ENCODE results near the gene CGGBP1.

CGGBP1 gene

DNA sequence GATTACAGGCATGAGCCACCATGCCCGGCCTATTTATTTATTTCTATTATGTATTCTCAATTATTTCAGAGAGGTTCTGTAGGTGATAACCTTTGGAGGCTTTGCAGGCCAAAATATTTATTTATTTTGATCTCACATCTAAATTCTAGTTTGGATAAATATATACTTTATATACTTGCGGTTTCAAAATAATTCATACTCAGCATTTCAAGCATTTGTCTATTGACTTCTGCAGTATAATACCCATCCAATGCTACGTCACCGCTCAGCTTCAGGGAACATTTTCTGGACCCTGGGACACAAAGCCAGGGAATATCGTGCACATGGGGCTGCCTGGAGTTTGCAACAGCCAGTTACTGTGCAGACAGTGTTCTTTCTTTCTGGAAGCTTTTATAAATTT lies 22.6 kb downstream of the CGGBP1 start:
- H3K4me3 ChIP-seq (ENCODE audit: low read depth, low read length) = no peak overlapping the region
- TF ChIP-seq, protein P1, sequence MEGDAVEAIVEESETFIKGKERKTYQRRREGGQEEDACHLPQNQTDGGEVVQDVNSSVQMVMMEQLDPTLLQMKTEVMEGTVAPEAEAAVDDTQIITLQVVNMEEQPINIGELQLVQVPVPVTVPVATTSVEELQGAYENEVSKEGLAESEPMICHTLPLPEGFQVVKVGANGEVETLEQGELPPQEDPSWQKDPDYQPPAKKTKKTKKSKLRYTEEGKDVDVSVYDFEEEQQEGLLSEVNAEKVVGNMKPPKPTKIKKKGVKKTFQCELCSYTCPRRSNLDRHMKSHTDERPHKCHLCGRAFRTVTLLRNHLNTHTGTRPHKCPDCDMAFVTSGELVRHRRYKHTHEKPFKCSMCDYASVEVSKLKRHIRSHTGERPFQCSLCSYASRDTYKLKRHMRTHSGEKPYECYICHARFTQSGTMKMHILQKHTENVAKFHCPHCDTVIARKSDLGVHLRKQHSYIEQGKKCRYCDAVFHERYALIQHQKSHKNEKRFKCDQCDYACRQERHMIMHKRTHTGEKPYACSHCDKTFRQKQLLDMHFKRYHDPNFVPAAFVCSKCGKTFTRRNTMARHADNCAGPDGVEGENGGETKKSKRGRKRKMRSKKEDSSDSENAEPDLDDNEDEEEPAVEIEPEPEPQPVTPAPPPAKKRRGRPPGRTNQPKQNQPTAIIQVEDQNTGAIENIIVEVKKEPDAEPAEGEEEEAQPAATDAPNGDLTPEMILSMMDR (IDR thresholded peaks at IDR 0.05; ENCODE audit: low read depth, low read length) = no peak

DNA sequence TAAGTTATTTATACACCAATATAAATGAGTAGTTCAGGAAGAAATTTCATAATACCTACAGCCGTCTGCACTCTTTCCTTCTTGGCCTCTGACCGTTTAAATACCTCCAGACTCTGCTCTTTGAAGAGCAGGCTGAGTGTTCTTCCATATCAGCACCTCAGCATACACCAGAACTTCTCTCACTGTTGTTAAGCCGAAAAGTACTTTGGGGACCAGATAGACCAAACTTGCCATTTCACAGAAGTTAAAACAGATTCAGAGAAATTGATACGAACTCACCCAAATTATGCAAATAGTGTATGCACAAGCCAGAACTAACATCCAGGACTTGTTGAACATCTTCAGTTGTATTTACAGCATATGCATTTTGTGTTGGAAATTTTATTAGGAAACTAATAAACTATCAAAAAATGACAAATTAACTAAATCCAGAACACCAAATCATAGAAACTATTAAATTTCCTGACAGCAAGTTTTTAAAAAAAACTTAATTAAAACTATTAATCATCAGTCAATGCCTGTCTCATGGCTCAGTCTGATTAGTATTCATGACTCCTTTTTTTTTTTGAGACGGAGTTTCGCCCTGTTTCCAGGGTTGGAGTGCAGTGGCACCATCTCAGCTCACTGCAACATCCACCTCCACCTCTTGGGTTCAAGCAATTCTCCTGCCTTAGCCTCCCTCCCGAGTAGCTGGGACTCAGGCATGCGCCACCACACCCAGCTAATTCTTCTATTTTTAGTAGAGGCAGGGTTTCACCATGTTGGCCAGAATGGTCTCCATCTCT lies 24.1 kb downstream of the CGGBP1 start:
- TF ChIP-seq, protein P1 (IDR thresholded peaks at IDR 0.05; ENCODE audit: low read depth, low read length) = no peak
- no peak overlapping the region for H3K4me3 ChIP-seq (ENCODE audit: low read depth, low read length)

DNA sequence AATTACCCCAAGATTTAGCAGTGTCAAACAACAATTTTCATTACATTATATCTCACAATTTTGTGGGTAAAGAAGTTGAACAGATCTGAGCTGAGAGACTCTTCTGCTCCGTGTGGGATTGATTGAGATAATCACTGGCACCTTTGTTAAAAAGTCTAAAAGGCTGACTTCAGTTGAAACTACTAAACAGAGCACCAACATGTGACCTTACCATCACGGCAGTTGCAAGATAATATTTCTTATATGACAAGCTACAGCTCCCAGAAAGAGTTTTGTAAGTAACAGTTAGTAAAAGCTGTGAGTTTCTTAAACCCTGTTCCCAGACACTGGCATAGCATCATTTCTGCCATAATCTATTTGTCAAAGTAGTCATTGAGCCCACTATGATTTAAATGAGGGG lies 25.0 kb downstream of the CGGBP1 start:
- TF ChIP-seq, protein P1 (IDR thresholded peaks at IDR 0.05; ENCODE audit: low read depth, low read length) = no peak
- no peak overlapping the region for H3K4me3 ChIP-seq (ENCODE audit: low read depth, low read length)

DNA sequence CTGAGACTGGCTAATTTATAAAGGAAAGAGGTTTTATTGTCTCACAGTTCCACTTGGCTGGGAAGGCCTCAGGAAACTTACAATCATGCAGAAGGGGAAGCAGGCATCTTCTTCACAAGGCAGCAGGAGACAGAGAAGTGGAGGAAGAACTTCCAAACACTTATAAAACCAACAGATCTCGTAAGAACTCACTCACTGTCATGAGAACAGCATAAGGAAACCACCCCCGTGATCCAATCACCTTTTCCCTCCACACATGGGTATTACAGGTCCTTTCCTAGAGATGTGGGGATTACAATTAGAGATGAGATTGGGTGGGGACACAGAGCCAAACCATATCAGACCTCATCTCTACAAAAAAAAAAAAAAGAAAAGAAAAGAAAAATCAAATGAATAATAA lies 25.7 kb downstream of the CGGBP1 start:
- no peak overlapping the region for H3K4me3 ChIP-seq (ENCODE audit: low read depth, low read length)
- TF ChIP-seq, protein P1 (IDR thresholded peaks at IDR 0.05; ENCODE audit: low read depth, low read length) = no peak

DNA sequence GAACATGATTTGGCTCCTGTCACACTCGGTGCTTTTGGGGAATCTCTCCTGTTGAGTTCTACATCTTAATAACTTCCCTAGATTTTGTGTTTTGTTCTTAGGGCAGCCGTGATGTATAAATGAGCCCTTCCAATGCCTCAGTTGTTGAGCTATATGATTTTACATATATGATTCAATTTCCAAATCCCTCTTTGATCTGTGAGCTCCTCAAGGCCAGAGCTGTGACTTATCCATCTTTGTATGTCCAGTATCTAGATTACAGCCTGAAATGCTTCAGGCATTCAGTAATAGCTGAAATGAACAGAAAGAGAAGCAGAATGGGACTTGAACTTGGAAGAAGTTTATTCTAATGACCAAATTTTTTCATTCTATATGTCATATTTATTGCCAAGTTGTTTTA lies 26.6 kb downstream of the CGGBP1 start:
- peak overlapping the region; percentile 55 for H3K4me3 ChIP-seq (ENCODE audit: low read depth, low read length)
- TF ChIP-seq, protein P1 (IDR thresholded peaks at IDR 0.05; ENCODE audit: low read depth, low read length) = no peak

DNA sequence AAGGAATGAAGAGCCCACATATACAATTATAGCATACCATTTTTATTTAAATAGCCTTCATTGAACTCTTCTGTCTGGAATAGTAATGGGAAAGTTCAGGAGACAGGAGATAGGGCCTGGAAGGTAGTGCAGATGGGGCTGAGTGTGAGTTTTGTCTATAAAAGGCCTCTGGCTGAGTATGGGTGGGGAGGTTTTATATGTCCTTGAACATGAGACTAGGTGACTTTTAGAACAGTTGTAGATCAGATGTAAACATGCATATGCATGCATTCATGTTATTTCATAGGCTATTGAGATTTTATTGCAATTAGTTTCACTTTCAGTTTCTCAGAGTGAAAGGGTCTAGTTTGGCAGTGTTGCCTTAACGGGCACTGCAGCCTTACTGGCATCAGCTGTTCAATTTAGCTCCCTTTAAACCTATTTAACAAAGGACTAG lies 27.1 kb downstream of the CGGBP1 start:
- TF ChIP-seq, protein P1 (IDR thresholded peaks at IDR 0.05; ENCODE audit: low read depth, low read length) = no peak
- peak overlapping the region; percentile 55 for H3K4me3 ChIP-seq (ENCODE audit: low read depth, low read length)

DNA sequence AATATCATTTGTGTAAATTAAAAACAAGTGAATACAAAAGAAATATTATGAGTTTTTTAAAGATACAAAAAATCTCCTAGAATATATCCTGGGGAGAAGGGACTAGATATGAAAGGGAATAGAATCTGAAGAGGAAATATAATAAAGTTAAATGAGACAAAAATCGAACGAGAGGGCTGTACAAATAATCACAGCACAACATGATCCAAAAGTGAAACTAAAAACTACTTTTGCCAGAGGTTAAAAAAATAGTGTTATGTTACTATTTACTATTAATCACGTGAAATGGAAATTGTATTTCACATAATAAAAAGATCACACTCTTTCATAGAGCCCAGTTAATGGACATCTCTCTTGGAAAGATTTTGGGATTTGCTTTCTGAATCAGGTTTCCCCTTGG lies 28.6 kb downstream of the CGGBP1 start:
- no peak overlapping the region for H3K4me3 ChIP-seq (ENCODE audit: low read depth, low read length)
- TF ChIP-seq, protein P1 (IDR thresholded peaks at IDR 0.05; ENCODE audit: low read depth, low read length) = no peak
